GM06990 (cell line): ENCODE measurements around the gene DHX58.

Experiments
- DNase-seq: peaks from one replicate; pipeline ENCODE4 v3.0.0-alpha.2; 2011; ENCODE audit not compliant: insufficient read length; ENCODE audit errors: extremely low read depth
- H3K27me3 ChIP-seq: replicated peaks from 2 replicates; pipeline ENCODE4 v1.6.0; 2011; ENCODE audit warnings: low read length; ENCODE audit not compliant: control insufficient read depth, insufficient read depth
- H3K36me3 ChIP-seq: 2 replicates; pipeline ENCODE4 v1.5.1; 2011; ENCODE audit warnings: low read length; ENCODE audit not compliant: control insufficient read depth, insufficient read depth
- H3K4me3 ChIP-seq: replicated peaks from 2 replicates; pipeline ENCODE4 v1.5.1; 2011; ENCODE audit warnings: low read depth, mild to moderate bottlenecking, control low read depth, low read length
- CTCF ChIP-seq: IDR thresholded peaks from 2 replicates; pipeline ENCODE4 v1.5.1; 2011; ENCODE audit warnings: low read length, control low read depth, mild to moderate bottlenecking, inconsistent platforms; ENCODE audit not compliant: insufficient read depth, poor library complexity, severe bottlenecking

The DHX58 gene

GRCh38 chr17:42112552-42113176, at the start of gene DHX58:
DHX58 (minus strand) TSS chr17:42112714; CDS start chr17:42111892, 822 bp downstream.
- peak; percentile 82 for DNase-seq
- TF ChIP-seq CTCF: no peak
- Histone ChIP-seq H3K27me3 (no peaks in the 10 kb centered on the region), H3K4me3 (peak within 1 kb of the TSS; percentile 65), H3K36me3 (peaks cover 11% of the 10 kb centered on the region)

- DNase-seq: no peak
- TF ChIP-seq CTCF: no peak
- H3K27me3 ChIP-seq: no peaks in the 10 kb centered on the region
- no peak overlapping the region for H3K4me3 ChIP-seq
- no peaks in the 10 kb centered on the region for H3K36me3 ChIP-seq
These were observed 48.0 kb upstream of the DHX58 start for GRCh38 chr17:42160531-42160910.

GRCh38 chr17:42159796-42160530, 47.4 kb upstream of the DHX58 start:
- no peak for TF ChIP-seq CTCF
- Histone ChIP-seq H3K4me3 (no peak overlapping the region), H3K36me3 (no peaks in the 10 kb centered on the region), H3K27me3 (no peaks in the 10 kb centered on the region)
- DNase-seq: no peak

- Histone ChIP-seq H3K36me3 (peaks cover 5% of the 10 kb centered on the region), H3K4me3 (peak overlapping the region; percentile 45), H3K27me3 (no peaks in the 10 kb centered on the region)
- no peak for DNase-seq
- TF ChIP-seq CTCF: no peak
These were observed 43.1 kb upstream of the DHX58 start for GRCh38 chr17:42155614-42156045.

- DNase-seq: no peak
- TF ChIP-seq CTCF: no peak
- peak overlapping the region; percentile 100 for H3K4me3 ChIP-seq
- no peaks in the 10 kb centered on the region for H3K27me3 ChIP-seq
- H3K36me3 ChIP-seq: peaks cover 6% of the 10 kb centered on the region
These were observed 41.6 kb upstream of the DHX58 start for GRCh38 chr17:42153919-42154742.
